ENCODE data around the gene ZNF410.
A peak's percentile ranks its signal among the peaks of the same experiment; 100 is the strongest.
"Not testable (repeated sequence)": the region's sequence is repeated elsewhere in the genome, so short reads cannot be mapped to it uniquely, and the experiment has no call there.

The ZNF410 gene

GRCh38 chr14:73887694-73888459 is 1.2 kb downstream of the ZNF410 start:
- TF ChIP-seq, protein P1, sequence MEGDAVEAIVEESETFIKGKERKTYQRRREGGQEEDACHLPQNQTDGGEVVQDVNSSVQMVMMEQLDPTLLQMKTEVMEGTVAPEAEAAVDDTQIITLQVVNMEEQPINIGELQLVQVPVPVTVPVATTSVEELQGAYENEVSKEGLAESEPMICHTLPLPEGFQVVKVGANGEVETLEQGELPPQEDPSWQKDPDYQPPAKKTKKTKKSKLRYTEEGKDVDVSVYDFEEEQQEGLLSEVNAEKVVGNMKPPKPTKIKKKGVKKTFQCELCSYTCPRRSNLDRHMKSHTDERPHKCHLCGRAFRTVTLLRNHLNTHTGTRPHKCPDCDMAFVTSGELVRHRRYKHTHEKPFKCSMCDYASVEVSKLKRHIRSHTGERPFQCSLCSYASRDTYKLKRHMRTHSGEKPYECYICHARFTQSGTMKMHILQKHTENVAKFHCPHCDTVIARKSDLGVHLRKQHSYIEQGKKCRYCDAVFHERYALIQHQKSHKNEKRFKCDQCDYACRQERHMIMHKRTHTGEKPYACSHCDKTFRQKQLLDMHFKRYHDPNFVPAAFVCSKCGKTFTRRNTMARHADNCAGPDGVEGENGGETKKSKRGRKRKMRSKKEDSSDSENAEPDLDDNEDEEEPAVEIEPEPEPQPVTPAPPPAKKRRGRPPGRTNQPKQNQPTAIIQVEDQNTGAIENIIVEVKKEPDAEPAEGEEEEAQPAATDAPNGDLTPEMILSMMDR (IDR thresholded peaks at IDR 0.05; ENCODE audit: control insufficient read depth, extremely low read depth, insufficient read depth): no peak

GRCh38 chr14:73888460-73888725 is 1.7 kb downstream of the ZNF410 start:
- peak overlapping the region; percentile 95 for H3K4me3 ChIP-seq (ENCODE audit: low read depth, low read length)
- TF ChIP-seq, protein P1 (IDR thresholded peaks at IDR 0.05; ENCODE audit: control insufficient read depth, extremely low read depth, insufficient read depth): no peak
- no peak for DNase-seq (ENCODE audit: low read depth)

More at GRCh38 chr14:73887694-73888459, 1.2 kb downstream of the ZNF410 start:
- H3K4me3 ChIP-seq (ENCODE audit: low read depth, low read length): peak overlapping the region; percentile 95
- no peak for DNase-seq (ENCODE audit: low read depth)

GRCh38 chr14:73888971-73889370 is 2.3 kb downstream of the ZNF410 start:
- no peak for DNase-seq (ENCODE audit: low read depth)
- peak overlapping the region; percentile 95; the same call in 1 of the 2 replicates for H3K4me3 ChIP-seq (ENCODE audit: low read depth, low read length)
- TF ChIP-seq, protein P1 (IDR thresholded peaks at IDR 0.05; ENCODE audit: control insufficient read depth, extremely low read depth, insufficient read depth): no peak

GRCh38 chr14:73889376-73889775 is 2.7 kb downstream of the ZNF410 start:
- H3K4me3 ChIP-seq (ENCODE audit: low read depth, low read length): no peak overlapping the region
- TF ChIP-seq, protein P1 (IDR thresholded peaks at IDR 0.05; ENCODE audit: control insufficient read depth, extremely low read depth, insufficient read depth): no peak
- DNase-seq (ENCODE audit: low read depth): no peak

DNA sequence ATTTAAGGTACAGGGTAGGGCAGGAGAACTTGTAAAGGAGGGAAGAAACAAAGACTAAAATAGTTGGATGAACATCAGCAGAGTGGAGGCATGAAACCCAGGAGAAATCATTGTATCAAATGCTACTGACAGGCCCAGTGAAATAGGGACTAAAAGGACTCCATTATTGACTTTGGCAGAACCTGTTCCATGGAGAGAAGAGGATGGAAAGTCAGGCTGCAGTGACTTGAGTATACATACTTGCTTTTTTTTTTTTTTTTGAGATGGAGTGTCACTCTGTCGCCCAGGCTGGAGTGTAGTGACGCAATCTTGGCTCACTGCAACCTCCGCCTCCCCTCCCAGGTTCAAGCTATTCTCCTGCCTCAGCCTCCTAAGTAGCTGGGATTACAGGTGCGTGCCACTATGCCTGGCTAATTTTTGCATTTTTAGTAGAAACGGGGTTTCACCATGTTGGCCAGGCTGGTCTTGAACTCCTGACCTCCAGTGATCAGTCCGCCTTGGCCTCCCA is 7.6 kb downstream of the ZNF410 start:
- not testable (repeated sequence) for H3K4me3 ChIP-seq (ENCODE audit: low read depth, low read length)
- peak; percentile 80 for DNase-seq (ENCODE audit: low read depth)

DNA sequence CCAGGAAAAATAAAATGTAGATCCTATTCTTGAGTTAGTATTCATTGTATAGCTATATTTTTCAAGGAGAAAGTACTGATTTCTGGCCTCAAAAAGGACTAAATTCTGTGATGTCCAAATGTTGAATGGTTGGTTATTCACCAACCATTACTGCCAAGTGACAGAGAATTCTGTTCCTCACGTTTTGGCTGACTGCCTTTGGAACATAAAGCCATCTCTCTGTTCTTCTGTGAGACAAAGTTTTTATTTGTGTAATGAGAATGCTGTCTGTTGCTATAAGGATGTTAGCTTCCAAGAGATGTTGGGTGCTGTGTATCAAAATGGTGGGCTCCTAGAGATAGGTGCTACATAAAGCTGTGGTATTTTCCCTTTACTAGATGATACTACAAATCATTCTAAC is 9.3 kb downstream of the ZNF410 start:
- TF ChIP-seq, protein P1 (IDR thresholded peaks at IDR 0.05; ENCODE audit: control insufficient read depth, extremely low read depth, insufficient read depth): no peak
- no peak overlapping the region for H3K4me3 ChIP-seq (ENCODE audit: low read depth, low read length)
- DNase-seq (ENCODE audit: low read depth): no peak

- TF ChIP-seq, protein P1 (IDR thresholded peaks at IDR 0.05; ENCODE audit: control insufficient read depth, extremely low read depth, insufficient read depth): no peak
- DNase-seq (ENCODE audit: low read depth): no peak
- no peak overlapping the region for H3K4me3 ChIP-seq (ENCODE audit: low read depth, low read length)
Measured at GRCh38 chr14:73896521-73896920, 9.9 kb downstream of the ZNF410 start.

Data from LNCaP clone FGC (cell line).